DOHH2 (cell line): ENCODE data around the gene ANKRD13A.

Experiments
- CTCF ChIP-seq: fragments of 200-600 bp; sonication (generic); IDR thresholded peaks from one replicate; pipeline ENCODE4 v1.5.1; 2014; ENCODE audit warnings: antibody characterized with exemption, mild to moderate bottlenecking, low read depth, low read length; ENCODE audit not compliant: poor library complexity, severe bottlenecking
- EZH2phosphoT487 ChIP-seq: fragments of 200-600 bp; sonication (generic); IDR thresholded peaks from 2 replicates; pipeline ENCODE4 v1.6.1; 2017; ENCODE audit warnings: borderline replicate concordance, mild to moderate bottlenecking, antibody characterized with exemption, low read length, moderate library complexity, mixed read lengths

GRCh38 chr12:110088936-110089335 lies 89.7 kb downstream of the ANKRD13A start:
- no peak for TF ChIP-seq CTCF
- no peak for TF ChIP-seq EZH2phosphoT487
